Thyroid gland (tissue), 4 donors: ENCODE measurements around the gene BCL10.

Source experiments
- CTCF ChIP-seq, 6 experiments: fragments of 200-600 bp in 3 of 6; fragments of 450-650 bp in 3 of 6; sonication (generic) in 3 of 6; IDR thresholded peaks; one replicate each; pipeline ENCODE4 v1.5.1; 2016 to 2019; ENCODE audit warnings: antibody characterized with exemption in 6 of 6, mild to moderate bottlenecking in 2 of 6, inconsistent platforms in 1 of 6, moderate library complexity in 1 of 6
- POLR2A ChIP-seq, 2 donors: fragments of 450-650 bp; IDR thresholded peaks; one replicate each; pipeline ENCODE4 v1.6.1; 2017; ENCODE audit warnings: antibody characterized with exemption in 2 of 2, mild to moderate bottlenecking in 2 of 2, moderate library complexity in 1 of 2

DNA sequence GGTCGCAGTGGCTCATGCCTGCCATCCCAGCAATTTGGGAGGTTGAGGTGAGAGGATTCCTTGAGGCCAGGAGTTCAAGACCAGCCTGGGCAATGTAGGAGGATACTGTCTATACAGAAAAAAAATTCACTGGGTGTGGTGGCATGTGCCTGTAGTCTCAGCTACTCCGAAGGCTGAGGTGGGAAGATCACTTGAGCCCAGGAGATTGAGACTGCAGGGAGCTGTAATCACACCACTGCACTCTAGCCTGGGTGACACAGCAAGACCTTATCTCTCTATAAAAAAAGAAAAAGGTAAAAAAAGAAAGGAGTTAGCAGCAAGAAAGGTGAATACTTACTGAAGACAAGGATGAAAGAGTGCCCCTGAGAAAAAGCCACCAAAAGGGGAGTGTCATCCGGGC lies 23.7 kb upstream of the BCL10 start:
- TF ChIP-seq POLR2A (IDR thresholded peaks at IDR 0.05) (no peak), CTCF (IDR thresholded peaks at IDR 0.05) (no peak)
